ENCODE measurements around the gene HEXIM2.

Gene HEXIM2

GRCh38 chr17:45125509-45125908, 36.2 kb upstream of the HEXIM2 start:
- H3K9me3 ChIP-seq (ENCODE audit: low read depth, low read length) = no peaks in the 10 kb centered on the region
- H3K36me3 ChIP-seq (ENCODE audit: insufficient read depth, low read length) = no peaks in the 10 kb centered on the region
- DNase-seq (ENCODE audit: low read depth, low spot score) = no peak
- no peak overlapping the region for H3K9ac ChIP-seq (ENCODE audit: insufficient read length)
- no peak overlapping the region for H3K27ac ChIP-seq
- TF ChIP-seq FOXP2 (optimal IDR thresholded peaks at IDR 0.05; ENCODE audit: control extremely low read depth, extremely low read length, insufficient read depth) (no peak), EZH2 (IDR thresholded peaks at IDR 0.05) (no peak), POLR2AphosphoS5 (IDR thresholded peaks at IDR 0.05; ENCODE audit: borderline replicate concordance, low read depth, low read length) (no peak)
- no peak overlapping the region for H3K4me3 ChIP-seq

GRCh38 chr17:45127207-45127547, 34.5 kb upstream of the HEXIM2 start:
- Histone ChIP-seq H3K9ac (ENCODE audit: insufficient read length) (no peak overlapping the region), H3K27ac (no peak overlapping the region)
- TF ChIP-seq POLR2AphosphoS5 (IDR thresholded peaks at IDR 0.05; ENCODE audit: borderline replicate concordance, low read depth, low read length) (no peak), FOXP2 (optimal IDR thresholded peaks at IDR 0.05; ENCODE audit: control extremely low read depth, extremely low read length, insufficient read depth) (no peak), EZH2 (IDR thresholded peaks at IDR 0.05) (no peak)

GRCh38 chr17:45127548-45128300, 34.0 kb upstream of the HEXIM2 start:
- Histone ChIP-seq H3K27ac (no peak overlapping the region), H3K36me3 (ENCODE audit: insufficient read depth, low read length) (no peaks in the 10 kb centered on the region), H3K4me3 (no peak overlapping the region), H3K9me3 (ENCODE audit: low read depth, low read length) (no peaks in the 10 kb centered on the region), H3K9ac (ENCODE audit: insufficient read length) (no peak overlapping the region)
- TF ChIP-seq POLR2AphosphoS5 (IDR thresholded peaks at IDR 0.05; ENCODE audit: borderline replicate concordance, low read depth, low read length) = no peak
- TF ChIP-seq EZH2 (IDR thresholded peaks at IDR 0.05) = no peak
- TF ChIP-seq FOXP2 (optimal IDR thresholded peaks at IDR 0.05; ENCODE audit: control extremely low read depth, extremely low read length, insufficient read depth) = no peak
- DNase-seq (ENCODE audit: low read depth, low spot score) = no peak

More at GRCh38 chr17:45127207-45127547, 34.5 kb upstream of the HEXIM2 start:
- no peak for DNase-seq (ENCODE audit: low read depth, low spot score)
- Histone ChIP-seq H3K4me3 (no peak overlapping the region), H3K9me3 (ENCODE audit: low read depth, low read length) (no peaks in the 10 kb centered on the region), H3K36me3 (ENCODE audit: insufficient read depth, low read length) (no peaks in the 10 kb centered on the region)

DNA sequence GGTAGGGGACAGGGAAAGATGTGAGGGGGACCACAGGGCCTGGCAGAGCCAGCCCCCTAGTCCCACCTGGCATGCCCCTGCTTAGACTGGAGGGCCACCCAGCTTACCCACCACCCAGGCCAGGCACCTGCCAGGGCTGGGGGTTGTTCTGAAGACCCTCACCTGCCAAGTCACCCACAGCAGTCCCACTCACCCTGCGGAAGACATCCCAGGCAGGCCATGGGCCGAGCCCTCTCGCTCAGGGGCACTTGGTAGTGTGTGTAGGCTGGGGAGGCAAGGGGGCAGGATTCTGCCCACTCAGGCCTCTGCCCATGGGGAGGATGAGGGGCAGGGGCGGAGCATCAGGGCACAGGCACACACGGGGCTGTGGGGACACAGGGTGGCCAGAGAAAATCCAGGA, 33.3 kb upstream of the HEXIM2 start:
- Histone ChIP-seq H3K27ac (no peak overlapping the region), H3K9me3 (ENCODE audit: low read depth, low read length) (no peaks in the 10 kb centered on the region), H3K4me3 (no peak overlapping the region), H3K9ac (ENCODE audit: insufficient read length) (no peak overlapping the region), H3K36me3 (ENCODE audit: insufficient read depth, low read length) (no peaks in the 10 kb centered on the region)
- TF ChIP-seq POLR2AphosphoS5 (IDR thresholded peaks at IDR 0.05; ENCODE audit: borderline replicate concordance, low read depth, low read length) = no peak
- no peak for TF ChIP-seq EZH2 (IDR thresholded peaks at IDR 0.05)
- TF ChIP-seq FOXP2 (optimal IDR thresholded peaks at IDR 0.05; ENCODE audit: control extremely low read depth, extremely low read length, insufficient read depth) = no peak
- DNase-seq (ENCODE audit: low read depth, low spot score) = no peak

DNA sequence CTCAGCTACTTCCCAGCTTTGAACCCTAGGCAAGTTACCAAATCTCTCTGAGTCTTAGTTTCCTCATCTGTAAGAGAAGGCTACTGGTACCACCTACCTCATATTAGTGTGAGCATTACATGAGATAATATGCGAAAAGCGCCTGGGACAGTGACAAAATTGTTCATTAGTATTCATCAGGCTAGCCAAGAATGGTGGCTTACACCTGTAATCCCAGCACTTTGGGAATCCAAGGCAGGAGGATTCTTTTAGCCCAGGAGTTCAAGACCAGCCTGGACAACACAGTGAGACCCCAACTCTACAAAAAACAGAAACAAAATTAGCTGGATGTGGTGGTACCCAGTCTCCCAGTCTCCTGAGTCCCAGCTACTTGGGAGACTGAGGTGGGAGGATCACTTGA, 32.7 kb upstream of the HEXIM2 start:
- no peak for DNase-seq (ENCODE audit: low read depth, low spot score)
- Histone ChIP-seq H3K36me3 (ENCODE audit: insufficient read depth, low read length) (no peaks in the 10 kb centered on the region), H3K27ac (no peak overlapping the region), H3K4me3 (no peak overlapping the region), H3K9ac (ENCODE audit: insufficient read length) (no peak overlapping the region), H3K9me3 (ENCODE audit: low read depth, low read length) (no peaks in the 10 kb centered on the region)
- no peak for TF ChIP-seq EZH2 (IDR thresholded peaks at IDR 0.05)
- TF ChIP-seq FOXP2 (optimal IDR thresholded peaks at IDR 0.05; ENCODE audit: control extremely low read depth, extremely low read length, insufficient read depth) = no peak
- no peak for TF ChIP-seq POLR2AphosphoS5 (IDR thresholded peaks at IDR 0.05; ENCODE audit: borderline replicate concordance, low read depth, low read length)

- no peak overlapping the region for H3K9ac ChIP-seq (ENCODE audit: insufficient read length)
- no peak overlapping the region for H3K27ac ChIP-seq
- H3K36me3 ChIP-seq (ENCODE audit: insufficient read depth, low read length) = no peaks in the 10 kb centered on the region
- H3K9me3 ChIP-seq (ENCODE audit: low read depth, low read length) = no peaks in the 10 kb centered on the region
- DNase-seq (ENCODE audit: low read depth, low spot score) = no peak
- TF ChIP-seq EZH2 (IDR thresholded peaks at IDR 0.05) (no peak), FOXP2 (optimal IDR thresholded peaks at IDR 0.05; ENCODE audit: control extremely low read depth, extremely low read length, insufficient read depth) (no peak), POLR2AphosphoS5 (IDR thresholded peaks at IDR 0.05; ENCODE audit: borderline replicate concordance, low read depth, low read length) (no peak)
- no peak overlapping the region for H3K4me3 ChIP-seq
Measured at GRCh38 chr17:45129426-45129939, 32.2 kb upstream of the HEXIM2 start.

GRCh38 chr17:45129940-45130680, 31.6 kb upstream of the HEXIM2 start:
- Histone ChIP-seq H3K9ac (ENCODE audit: insufficient read length) (no peak overlapping the region), H3K27ac (no peak overlapping the region), H3K4me3 (no peak overlapping the region), H3K36me3 (ENCODE audit: insufficient read depth, low read length) (no peaks in the 10 kb centered on the region), H3K9me3 (ENCODE audit: low read depth, low read length) (no peaks in the 10 kb centered on the region)
- DNase-seq (ENCODE audit: low read depth, low spot score) = no peak
- no peak for TF ChIP-seq FOXP2 (optimal IDR thresholded peaks at IDR 0.05; ENCODE audit: control extremely low read depth, extremely low read length, insufficient read depth)
- TF ChIP-seq EZH2 (IDR thresholded peaks at IDR 0.05) = no peak
- no peak for TF ChIP-seq POLR2AphosphoS5 (IDR thresholded peaks at IDR 0.05; ENCODE audit: borderline replicate concordance, low read depth, low read length)

Measured in SK-N-MC (cell line).